GM19328 (cell line): Measurements from ENCODE around the gene PCDHAC1.
"Not testable (repeated sequence)": the region's sequence is repeated elsewhere in the genome, so short reads cannot be mapped to it uniquely, and the experiment has no call there.

Experiments
- ATAC-seq: cut with Tn5 transposase; IDR thresholded peaks from one replicate; pipeline ENCODE4 v1.9.1; 2021; ENCODE audit warnings: mild to moderate bottlenecking, moderate library complexity; ENCODE audit not compliant: unreplicated experiment

The PCDHAC1 gene

GRCh38 chr5:140925806-140926442 lies at the start of gene PCDHAC1:
TSS of gene PCDHAC1 (plus strand) at chr5:140926299. CDS start at chr5:140926893, 594 bp downstream.
- ATAC-seq = no peak

GRCh38 chr5:140876541-140877261 lies 49.4 kb upstream of the PCDHAC1 start:
- ATAC-seq = not testable (repeated sequence)

- no peak for ATAC-seq
These were observed 48.9 kb upstream of the PCDHAC1 start for GRCh38 chr5:140877262-140877581.

GRCh38 chr5:140881889-140882590 lies 44.1 kb upstream of the PCDHAC1 start, which contains the start of gene PCDHA13:
TSS of gene PCDHA13 (plus strand) at chr5:140882124. CDS start at chr5:140882269, 145 bp downstream.
- no peak for ATAC-seq

- no peak for ATAC-seq
These were observed 43.6 kb upstream of the PCDHAC1 start for GRCh38 chr5:140882591-140882899.

- no peak for ATAC-seq
These were observed 42.7 kb upstream of the PCDHAC1 start for GRCh38 chr5:140883373-140883772.

- ATAC-seq = no peak
These were observed 42.0 kb upstream of the PCDHAC1 start for GRCh38 chr5:140883927-140884697.

GRCh38 chr5:140916325-140916724 lies 9.8 kb upstream of the PCDHAC1 start:
- no peak for ATAC-seq

GRCh38 chr5:140923601-140924000 lies 2.5 kb upstream of the PCDHAC1 start:
- ATAC-seq = no peak

GRCh38 chr5:140926443-140927227 lies 536 bp downstream of the PCDHAC1 start:
- no peak for ATAC-seq

GRCh38 chr5:140927228-140927573 lies 1.1 kb downstream of the PCDHAC1 start:
- ATAC-seq = no peak

GRCh38 chr5:140934964-140935606 lies 9.0 kb downstream of the PCDHAC1 start:
- ATAC-seq = no peak

- ATAC-seq = no peak
These were observed 20.5 kb downstream of the PCDHAC1 start for GRCh38 chr5:140946578-140946977.

GRCh38 chr5:140951636-140952035 lies 25.5 kb downstream of the PCDHAC1 start:
- no peak for ATAC-seq

GRCh38 chr5:140953234-140953633 lies 27.1 kb downstream of the PCDHAC1 start:
- ATAC-seq = no peak

- no peak for ATAC-seq
These were observed 36.1 kb downstream of the PCDHAC1 start for GRCh38 chr5:140962190-140962589.

- ATAC-seq = no peak
These were observed 38.3 kb downstream of the PCDHAC1 start for GRCh38 chr5:140964356-140964755.

- ATAC-seq = no peak
These were observed 39.8 kb downstream of the PCDHAC1 start for GRCh38 chr5:140965905-140966292.

- ATAC-seq = no peak
These were observed 40.5 kb downstream of the PCDHAC1 start, which contains the start of gene PCDHAC2 for GRCh38 chr5:140966293-140967225. TSS of gene PCDHAC2 (plus strand) at chr5:140966476. CDS start at chr5:140966767, 291 bp downstream.
